WTC11 (cell line): Measurements from ENCODE around the gene SLC16A9. TPM values are rescaled to one million over a fixed set of nuclear protein-coding genes. Genes with fewer than 3 reads are reported as not detected.

Source experiments
- ATAC-seq: fragments of 200-7000 bp; cut with Tn5 transposase; 2 replicates; pipeline ENCODE4 v1.10.0; 2021; ENCODE audit warnings: mild to moderate bottlenecking, moderate library complexity
- CTCF ChIA-PET: fragments of 300-600 bp; sonication (Branson Sonifier 250); formaldehyde crosslinking; loops from one replicate; lab custom pipeline; 2021; ENCODE audit warnings: antibody characterized with exemption; lab: Charles Lee
- POLR2A ChIA-PET: fragments of 350-600 bp; sonication (Branson Sonifier 250); formaldehyde crosslinking; loops from one replicate; lab custom pipeline; 2021; ENCODE audit warnings: antibody characterized with exemption; lab: Charles Lee
- DNase-seq: peaks from one replicate; pipeline ENCODE4 v3.0.0; 2021; ENCODE audit warnings: low spot score
- H3K27ac Mint-ChIP-seq: 2 replicates; pipeline ENCODE4 v1.8.0; 2021; ENCODE audit warnings: mixed read lengths
- H3K27me3 Mint-ChIP-seq: 2 replicates; pipeline ENCODE4 v1.8.0; 2021; ENCODE audit warnings: low read depth, mild to moderate bottlenecking, moderate library complexity, mixed read lengths
- H3K36me3 Mint-ChIP-seq: 2 replicates; pipeline ENCODE4 v1.8.0; 2021; ENCODE audit warnings: mixed read lengths
- H3K4me1 Mint-ChIP-seq: 2 replicates; pipeline ENCODE4 v1.8.0; 2022; ENCODE audit warnings: mixed read lengths
- H3K4me3 Mint-ChIP-seq: 2 replicates; pipeline ENCODE4 v1.8.0; 2021; ENCODE audit warnings: mild to moderate bottlenecking, moderate library complexity, mixed read lengths
- H3K9me3 Mint-ChIP-seq: 2 replicates; pipeline ENCODE4 v1.8.0; 2021; ENCODE audit warnings: mixed read lengths
- CREB1 ChIP-seq: sonication (generic); formaldehyde crosslinking; IDR thresholded peaks from 2 replicates; pipeline ENCODE4 v1.8.0; 2023; ENCODE audit warnings: mild to moderate bottlenecking, missing genetic modification reagents
- ELF4 ChIP-seq: sonication (generic); formaldehyde crosslinking; IDR thresholded peaks from 2 replicates; pipeline ENCODE4 v1.8.1; 2022; ENCODE audit warnings: low read depth, mild to moderate bottlenecking, moderate library complexity, missing genetic modification reagents
- ESRRA ChIP-seq: sonication (generic); formaldehyde crosslinking; IDR thresholded peaks from 2 replicates; pipeline ENCODE4 v1.8.1; 2022; ENCODE audit warnings: mild to moderate bottlenecking, missing genetic modification reagents, borderline replicate concordance
- ETV6 ChIP-seq: sonication (generic); formaldehyde crosslinking; IDR thresholded peaks from 2 replicates; pipeline ENCODE4 v1.8.1; 2022; ENCODE audit warnings: mild to moderate bottlenecking, missing genetic modification reagents
- GABPB1 ChIP-seq: sonication (generic); formaldehyde crosslinking; IDR thresholded peaks from 2 replicates; pipeline ENCODE4 v1.8.1; 2023; ENCODE audit warnings: mild to moderate bottlenecking, missing genetic modification reagents
- GTF2I ChIP-seq: fragments of 250-450 bp; sonication (Bioruptor Pico); conservative IDR thresholded peaks from 2 replicates; pipeline ENCODE4 v1.4.0; 2021; ENCODE audit warnings: mild to moderate bottlenecking
- MYBL2 ChIP-seq: sonication (generic); formaldehyde crosslinking; IDR thresholded peaks from 2 replicates; pipeline ENCODE4 v1.8.1; 2023; ENCODE audit warnings: mild to moderate bottlenecking, moderate library complexity, missing genetic modification reagents
- NFE2L1 ChIP-seq: sonication (generic); formaldehyde crosslinking; IDR thresholded peaks from 2 replicates; pipeline ENCODE4 v1.8.1; 2023; ENCODE audit warnings: missing genetic modification reagents
- TP53 ChIP-seq: sonication (generic); formaldehyde crosslinking; IDR thresholded peaks from 2 replicates; pipeline ENCODE4 v1.8.1; 2023; ENCODE audit warnings: mild to moderate bottlenecking, missing genetic modification reagents
- ZNF232 ChIP-seq: sonication (generic); formaldehyde crosslinking; IDR thresholded peaks from 2 replicates; pipeline ENCODE4 v1.8.0; 2022; ENCODE audit warnings: mild to moderate bottlenecking, missing genetic modification reagents
- ZNF263 ChIP-seq: sonication (generic); formaldehyde crosslinking; IDR thresholded peaks from 2 replicates; pipeline ENCODE4 v1.8.1; 2022; ENCODE audit warnings: low read depth, mild to moderate bottlenecking, moderate library complexity, missing genetic modification reagents
- ZNF317 ChIP-seq: sonication (generic); formaldehyde crosslinking; IDR thresholded peaks from 2 replicates; pipeline ENCODE4 v1.8.1; 2023; ENCODE audit warnings: low read depth, mild to moderate bottlenecking, moderate library complexity, missing genetic modification reagents, borderline replicate concordance
- ZNF423 ChIP-seq: fragments of 250-450 bp; sonication (Bioruptor Pico); IDR thresholded peaks from 2 replicates; pipeline ENCODE4 v2.1.2; 2022; ENCODE audit warnings: mild to moderate bottlenecking, moderate library complexity
- total RNA-seq: library from RNA; stranded (reverse); gene quantifications from 3 replicates; pipeline ENCODE4 v1.2.3, GENCODE V29; 2021
- TF ChIP-seq, protein P1 (sequence below): sonication (generic); formaldehyde crosslinking; IDR thresholded peaks from 2 replicates; pipeline ENCODE4 v1.8.1; 2023; ENCODE audit warnings: mild to moderate bottlenecking, missing genetic modification reagents, moderate library complexity
- TF ChIP-seq, protein P2 (sequence below): sonication (generic); formaldehyde crosslinking; conservative IDR thresholded peaks from 2 replicates; pipeline ENCODE4 v1.8.1; 2023; ENCODE audit warnings: mild to moderate bottlenecking, low read depth, missing genetic modification reagents, moderate library complexity
- TF ChIP-seq, protein P3 (sequence below): sonication (generic); formaldehyde crosslinking; IDR thresholded peaks from 2 replicates; pipeline ENCODE4 v1.8.0; 2022; ENCODE audit warnings: mild to moderate bottlenecking, missing genetic modification reagents
- TF ChIP-seq, protein P4 (sequence below): sonication (generic); formaldehyde crosslinking; IDR thresholded peaks from 2 replicates; pipeline ENCODE4 v1.8.0; 2022; ENCODE audit warnings: mild to moderate bottlenecking, missing genetic modification reagents
- TF ChIP-seq, protein P5 (sequence below): fragments of 250-450 bp; sonication (Bioruptor Pico); IDR thresholded peaks from 2 replicates; pipeline ENCODE4 v1.9.0; 2021; ENCODE audit warnings: mild to moderate bottlenecking
- TF ChIP-seq, protein P6 (sequence below): sonication (generic); formaldehyde crosslinking; IDR thresholded peaks from 2 replicates; pipeline ENCODE4 v1.8.1; 2023; ENCODE audit warnings: mild to moderate bottlenecking, missing genetic modification reagents
- TF ChIP-seq, protein P7 (sequence below): fragments of 250-450 bp; sonication (Bioruptor Pico); IDR thresholded peaks from 2 replicates; pipeline ENCODE4 v1.9.0; 2021; ENCODE audit warnings: moderate library complexity, mild to moderate bottlenecking, inconsistent platforms, borderline replicate concordance
- TF ChIP-seq, protein P8 (sequence below): sonication (generic); formaldehyde crosslinking; IDR thresholded peaks from 2 replicates; pipeline ENCODE4 v1.8.0; 2023; ENCODE audit warnings: mild to moderate bottlenecking, missing genetic modification reagents

Gene SLC16A9
- total RNA-seq, 1 experiment from 2014 or later: 4.0 TPM

DNA sequence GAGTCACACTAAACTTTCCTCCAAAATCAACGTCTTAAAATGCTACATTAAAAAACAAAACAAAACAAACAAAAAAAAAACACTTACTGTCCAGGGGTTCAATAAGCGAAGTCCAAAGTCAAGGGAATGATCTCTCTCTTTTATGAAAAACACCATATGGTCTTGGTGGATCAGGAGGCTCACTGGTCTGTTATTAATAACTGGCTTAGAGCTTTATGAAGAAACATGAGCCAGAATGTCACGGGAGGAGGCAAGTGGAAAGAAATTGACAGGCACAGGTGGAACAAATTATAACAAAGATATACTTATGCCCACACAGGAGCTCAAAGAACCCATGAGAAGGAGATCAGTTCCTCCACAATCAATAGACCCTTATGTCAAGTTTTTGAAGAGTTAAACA lies 43.6 kb upstream of the SLC16A9 start, which contains the start of gene MRLN:
Gene MRLN (minus strand): TSS at position 189 of the 400 bp plus-strand sequence.
- ChIA-PET CTCF (no interaction called here), POLR2A (no interaction called here)
- Mint-ChIP-seq H3K9me3 (no peaks in the 10 kb centered on the region), H3K36me3 (no peaks in the 10 kb centered on the region), H3K27ac (no peak within 1 kb of the TSS), H3K4me1 (peaks cover 6% of the 10 kb centered on the region), H3K27me3 (no peaks in the 10 kb centered on the region; the same call in 1 of the 2 replicates), H3K4me3 (no peak within 1 kb of the TSS)
- DNase-seq (no peak), ATAC-seq (no peak)
- TF ChIP-seq, protein P1, sequence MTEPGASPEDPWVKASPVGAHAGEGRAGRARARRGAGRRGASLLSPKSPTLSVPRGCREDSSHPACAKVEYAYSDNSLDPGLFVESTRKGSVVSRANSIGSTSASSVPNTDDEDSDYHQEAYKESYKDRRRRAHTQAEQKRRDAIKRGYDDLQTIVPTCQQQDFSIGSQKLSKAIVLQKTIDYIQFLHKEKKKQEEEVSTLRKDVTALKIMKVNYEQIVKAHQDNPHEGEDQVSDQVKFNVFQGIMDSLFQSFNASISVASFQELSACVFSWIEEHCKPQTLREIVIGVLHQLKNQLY (CRISPR knock-in tag): no peak
- TF ChIP-seq GTF2I (CRISPR knock-in tag): no peak
- no peak for TF ChIP-seq ZNF317 (CRISPR knock-in tag)
- TF ChIP-seq TP53 (CRISPR knock-in tag): no peak
- TF ChIP-seq, protein P2, sequence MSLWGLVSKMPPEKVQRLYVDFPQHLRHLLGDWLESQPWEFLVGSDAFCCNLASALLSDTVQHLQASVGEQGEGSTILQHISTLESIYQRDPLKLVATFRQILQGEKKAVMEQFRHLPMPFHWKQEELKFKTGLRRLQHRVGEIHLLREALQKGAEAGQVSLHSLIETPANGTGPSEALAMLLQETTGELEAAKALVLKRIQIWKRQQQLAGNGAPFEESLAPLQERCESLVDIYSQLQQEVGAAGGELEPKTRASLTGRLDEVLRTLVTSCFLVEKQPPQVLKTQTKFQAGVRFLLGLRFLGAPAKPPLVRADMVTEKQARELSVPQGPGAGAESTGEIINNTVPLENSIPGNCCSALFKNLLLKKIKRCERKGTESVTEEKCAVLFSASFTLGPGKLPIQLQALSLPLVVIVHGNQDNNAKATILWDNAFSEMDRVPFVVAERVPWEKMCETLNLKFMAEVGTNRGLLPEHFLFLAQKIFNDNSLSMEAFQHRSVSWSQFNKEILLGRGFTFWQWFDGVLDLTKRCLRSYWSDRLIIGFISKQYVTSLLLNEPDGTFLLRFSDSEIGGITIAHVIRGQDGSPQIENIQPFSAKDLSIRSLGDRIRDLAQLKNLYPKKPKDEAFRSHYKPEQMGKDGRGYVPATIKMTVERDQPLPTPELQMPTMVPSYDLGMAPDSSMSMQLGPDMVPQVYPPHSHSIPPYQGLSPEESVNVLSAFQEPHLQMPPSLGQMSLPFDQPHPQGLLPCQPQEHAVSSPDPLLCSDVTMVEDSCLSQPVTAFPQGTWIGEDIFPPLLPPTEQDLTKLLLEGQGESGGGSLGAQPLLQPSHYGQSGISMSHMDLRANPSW (CRISPR knock-in tag): no peak
- no peak for TF ChIP-seq ZNF232 (CRISPR knock-in tag)
- TF ChIP-seq ZNF263 (CRISPR knock-in tag): no peak
- TF ChIP-seq ETV6 (CRISPR knock-in tag): no peak
- TF ChIP-seq, protein P3, sequence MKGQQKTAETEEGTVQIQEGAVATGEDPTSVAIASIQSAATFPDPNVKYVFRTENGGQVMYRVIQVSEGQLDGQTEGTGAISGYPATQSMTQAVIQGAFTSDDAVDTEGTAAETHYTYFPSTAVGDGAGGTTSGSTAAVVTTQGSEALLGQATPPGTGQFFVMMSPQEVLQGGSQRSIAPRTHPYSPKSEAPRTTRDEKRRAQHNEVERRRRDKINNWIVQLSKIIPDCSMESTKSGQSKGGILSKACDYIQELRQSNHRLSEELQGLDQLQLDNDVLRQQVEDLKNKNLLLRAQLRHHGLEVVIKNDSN (CRISPR knock-in tag): no peak
- TF ChIP-seq, protein P4, sequence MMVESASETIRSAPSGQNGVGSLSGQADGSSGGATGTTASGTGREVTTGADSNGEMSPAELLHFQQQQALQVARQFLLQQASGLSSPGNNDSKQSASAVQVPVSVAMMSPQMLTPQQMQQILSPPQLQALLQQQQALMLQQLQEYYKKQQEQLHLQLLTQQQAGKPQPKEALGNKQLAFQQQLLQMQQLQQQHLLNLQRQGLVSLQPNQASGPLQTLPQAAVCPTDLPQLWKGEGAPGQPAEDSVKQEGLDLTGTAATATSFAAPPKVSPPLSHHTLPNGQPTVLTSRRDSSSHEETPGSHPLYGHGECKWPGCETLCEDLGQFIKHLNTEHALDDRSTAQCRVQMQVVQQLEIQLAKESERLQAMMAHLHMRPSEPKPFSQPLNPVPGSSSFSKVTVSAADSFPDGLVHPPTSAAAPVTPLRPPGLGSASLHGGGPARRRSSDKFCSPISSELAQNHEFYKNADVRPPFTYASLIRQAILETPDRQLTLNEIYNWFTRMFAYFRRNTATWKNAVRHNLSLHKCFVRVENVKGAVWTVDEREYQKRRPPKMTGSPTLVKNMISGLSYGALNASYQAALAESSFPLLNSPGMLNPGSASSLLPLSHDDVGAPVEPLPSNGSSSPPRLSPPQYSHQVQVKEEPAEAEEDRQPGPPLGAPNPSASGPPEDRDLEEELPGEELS (CRISPR knock-in tag): no peak

DNA sequence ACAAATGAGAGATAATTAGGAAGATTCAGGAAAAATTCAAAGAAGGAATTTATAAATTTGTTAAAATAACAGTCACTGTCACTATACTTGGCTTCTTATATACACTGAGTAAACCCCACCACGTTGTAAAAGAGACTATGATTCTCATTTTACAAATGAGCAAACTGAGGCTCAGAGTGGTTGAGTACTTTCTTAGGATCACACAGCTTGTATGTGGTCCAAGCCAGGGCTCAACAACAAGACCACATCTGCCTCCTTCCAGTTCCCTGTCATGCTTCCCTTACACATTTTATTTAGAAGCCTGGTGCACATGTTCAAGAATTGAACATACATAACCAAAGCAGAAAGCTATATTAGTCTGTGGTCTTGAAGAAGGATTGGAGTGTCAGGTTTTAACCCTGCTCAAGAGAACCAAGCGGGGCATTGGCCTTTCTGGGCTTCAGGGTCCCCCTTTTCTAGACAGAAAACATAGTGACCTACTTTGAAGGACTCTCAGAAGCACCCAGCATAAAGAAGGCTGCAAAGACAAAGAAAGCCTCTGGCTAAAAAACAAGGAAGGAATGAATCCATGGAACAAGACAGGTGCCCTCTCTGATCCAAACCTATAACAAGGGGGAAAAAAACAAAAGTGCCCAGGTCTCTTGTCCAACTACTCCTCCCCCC lies 42.8 kb upstream of the SLC16A9 start:
- ChIA-PET POLR2A (no interaction called here), CTCF (no interaction called here)
- no peak overlapping the region for H3K4me3 Mint-ChIP-seq
- no peak for ATAC-seq
- H3K27me3 Mint-ChIP-seq: no peaks in the 10 kb centered on the region
- peaks cover 4% of the 10 kb centered on the region for H3K4me1 Mint-ChIP-seq
- H3K9me3 Mint-ChIP-seq: no peaks in the 10 kb centered on the region
- no peak for DNase-seq
- H3K27ac Mint-ChIP-seq: no peak overlapping the region
- no peaks in the 10 kb centered on the region for H3K36me3 Mint-ChIP-seq
- TF ChIP-seq NFE2L1 (CRISPR knock-in tag) (no peak), ESRRA (CRISPR knock-in tag) (no peak), MYBL2 (no peak), ZNF423 (CRISPR knock-in tag) (no peak), ELF4 (CRISPR knock-in tag) (no peak), CREB1 (CRISPR knock-in tag) (no peak), GABPB1 (CRISPR knock-in tag) (no peak)
- TF ChIP-seq, protein P5, sequence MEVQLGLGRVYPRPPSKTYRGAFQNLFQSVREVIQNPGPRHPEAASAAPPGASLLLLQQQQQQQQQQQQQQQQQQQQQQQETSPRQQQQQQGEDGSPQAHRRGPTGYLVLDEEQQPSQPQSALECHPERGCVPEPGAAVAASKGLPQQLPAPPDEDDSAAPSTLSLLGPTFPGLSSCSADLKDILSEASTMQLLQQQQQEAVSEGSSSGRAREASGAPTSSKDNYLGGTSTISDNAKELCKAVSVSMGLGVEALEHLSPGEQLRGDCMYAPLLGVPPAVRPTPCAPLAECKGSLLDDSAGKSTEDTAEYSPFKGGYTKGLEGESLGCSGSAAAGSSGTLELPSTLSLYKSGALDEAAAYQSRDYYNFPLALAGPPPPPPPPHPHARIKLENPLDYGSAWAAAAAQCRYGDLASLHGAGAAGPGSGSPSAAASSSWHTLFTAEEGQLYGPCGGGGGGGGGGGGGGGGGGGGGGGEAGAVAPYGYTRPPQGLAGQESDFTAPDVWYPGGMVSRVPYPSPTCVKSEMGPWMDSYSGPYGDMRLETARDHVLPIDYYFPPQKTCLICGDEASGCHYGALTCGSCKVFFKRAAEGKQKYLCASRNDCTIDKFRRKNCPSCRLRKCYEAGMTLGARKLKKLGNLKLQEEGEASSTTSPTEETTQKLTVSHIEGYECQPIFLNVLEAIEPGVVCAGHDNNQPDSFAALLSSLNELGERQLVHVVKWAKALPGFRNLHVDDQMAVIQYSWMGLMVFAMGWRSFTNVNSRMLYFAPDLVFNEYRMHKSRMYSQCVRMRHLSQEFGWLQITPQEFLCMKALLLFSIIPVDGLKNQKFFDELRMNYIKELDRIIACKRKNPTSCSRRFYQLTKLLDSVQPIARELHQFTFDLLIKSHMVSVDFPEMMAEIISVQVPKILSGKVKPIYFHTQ: no peak
- TF ChIP-seq, protein P6, sequence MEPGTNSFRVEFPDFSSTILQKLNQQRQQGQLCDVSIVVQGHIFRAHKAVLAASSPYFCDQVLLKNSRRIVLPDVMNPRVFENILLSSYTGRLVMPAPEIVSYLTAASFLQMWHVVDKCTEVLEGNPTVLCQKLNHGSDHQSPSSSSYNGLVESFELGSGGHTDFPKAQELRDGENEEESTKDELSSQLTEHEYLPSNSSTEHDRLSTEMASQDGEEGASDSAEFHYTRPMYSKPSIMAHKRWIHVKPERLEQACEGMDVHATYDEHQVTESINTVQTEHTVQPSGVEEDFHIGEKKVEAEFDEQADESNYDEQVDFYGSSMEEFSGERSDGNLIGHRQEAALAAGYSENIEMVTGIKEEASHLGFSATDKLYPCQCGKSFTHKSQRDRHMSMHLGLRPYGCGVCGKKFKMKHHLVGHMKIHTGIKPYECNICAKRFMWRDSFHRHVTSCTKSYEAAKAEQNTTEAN (CRISPR knock-in tag): no peak
- TF ChIP-seq, protein P7, sequence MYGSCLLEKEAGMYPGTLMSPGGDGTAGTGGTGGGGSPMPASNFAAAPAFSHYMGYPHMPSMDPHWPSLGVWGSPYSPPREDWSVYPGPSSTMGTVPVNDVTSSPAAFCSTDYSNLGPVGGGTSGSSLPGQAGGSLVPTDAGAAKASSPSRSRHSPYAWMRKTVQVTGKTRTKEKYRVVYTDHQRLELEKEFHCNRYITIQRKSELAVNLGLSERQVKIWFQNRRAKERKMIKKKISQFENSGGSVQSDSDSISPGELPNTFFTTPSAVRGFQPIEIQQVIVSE: no peak
- TF ChIP-seq, protein P8, sequence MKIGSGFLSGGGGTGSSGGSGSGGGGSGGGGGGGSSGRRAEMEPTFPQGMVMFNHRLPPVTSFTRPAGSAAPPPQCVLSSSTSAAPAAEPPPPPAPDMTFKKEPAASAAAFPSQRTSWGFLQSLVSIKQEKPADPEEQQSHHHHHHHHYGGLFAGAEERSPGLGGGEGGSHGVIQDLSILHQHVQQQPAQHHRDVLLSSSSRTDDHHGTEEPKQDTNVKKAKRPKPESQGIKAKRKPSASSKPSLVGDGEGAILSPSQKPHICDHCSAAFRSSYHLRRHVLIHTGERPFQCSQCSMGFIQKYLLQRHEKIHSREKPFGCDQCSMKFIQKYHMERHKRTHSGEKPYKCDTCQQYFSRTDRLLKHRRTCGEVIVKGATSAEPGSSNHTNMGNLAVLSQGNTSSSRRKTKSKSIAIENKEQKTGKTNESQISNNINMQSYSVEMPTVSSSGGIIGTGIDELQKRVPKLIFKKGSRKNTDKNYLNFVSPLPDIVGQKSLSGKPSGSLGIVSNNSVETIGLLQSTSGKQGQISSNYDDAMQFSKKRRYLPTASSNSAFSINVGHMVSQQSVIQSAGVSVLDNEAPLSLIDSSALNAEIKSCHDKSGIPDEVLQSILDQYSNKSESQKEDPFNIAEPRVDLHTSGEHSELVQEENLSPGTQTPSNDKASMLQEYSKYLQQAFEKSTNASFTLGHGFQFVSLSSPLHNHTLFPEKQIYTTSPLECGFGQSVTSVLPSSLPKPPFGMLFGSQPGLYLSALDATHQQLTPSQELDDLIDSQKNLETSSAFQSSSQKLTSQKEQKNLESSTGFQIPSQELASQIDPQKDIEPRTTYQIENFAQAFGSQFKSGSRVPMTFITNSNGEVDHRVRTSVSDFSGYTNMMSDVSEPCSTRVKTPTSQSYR: no peak
